ENCODE measurements around the gene GADD45B. TPM values are rescaled to one million over a fixed set of nuclear protein-coding genes. Genes with fewer than 3 reads are reported as not detected.

Gene GADD45B
- polyA plus RNA-seq, 1 donor: 23.2 TPM

DNA sequence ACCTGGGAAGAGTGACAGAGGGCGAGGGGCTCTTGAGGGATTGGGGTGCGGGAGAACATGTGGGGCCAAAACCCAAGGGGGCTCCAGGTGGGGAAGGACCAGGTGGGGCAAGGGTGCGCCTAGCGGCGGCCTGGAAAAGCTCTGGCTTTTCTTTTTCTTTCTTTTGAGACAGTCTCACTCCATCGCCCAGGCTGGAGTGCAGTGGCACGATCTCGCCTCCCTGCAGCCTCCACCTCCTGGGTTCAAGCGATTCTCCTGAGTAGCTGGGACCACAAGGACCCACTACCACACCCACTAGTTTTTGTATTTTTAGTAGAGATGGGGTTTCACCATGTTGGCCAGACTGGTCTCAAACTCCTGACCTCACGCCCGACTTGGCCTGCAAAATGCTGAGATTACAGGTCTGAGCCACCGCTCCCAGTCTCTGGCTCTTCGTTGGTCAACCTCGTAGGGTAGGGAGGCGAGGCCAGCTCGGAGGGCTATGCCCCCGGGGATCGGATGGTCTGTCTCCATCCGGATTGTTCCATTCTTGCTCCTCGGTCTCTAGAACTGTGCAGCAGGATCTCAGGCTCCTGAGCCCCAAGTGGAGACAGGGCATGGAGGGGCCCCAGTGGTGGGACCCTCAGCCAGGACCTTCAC, 3.7 kb downstream of the GADD45B start:
- Histone ChIP-seq H3K27me3 (ENCODE audit: control insufficient read depth, insufficient read depth, low read length) (peaks cover 47% of the 10 kb centered on the region), H3K9me3 (ENCODE audit: control insufficient read depth, low read depth, low read length) (peaks cover 28% of the 10 kb centered on the region), H3K4me3 (ENCODE audit: low read length) (no peak overlapping the region), H3K4me1 (ENCODE audit: control insufficient read depth, insufficient read depth, low read length) (peaks cover 38% of the 10 kb centered on the region), H3K36me3 (ENCODE audit: control insufficient read depth, insufficient read depth, low read length) (no peaks in the 10 kb centered on the region), H3K27ac (ENCODE audit: low read length) (no peak overlapping the region)
- no CpG with 5 or more reads among the region's 20 CpGs for WGBS (ENCODE audit: insufficient coverage, low lambda C conversion rate)
- DNase-seq: no peak

DNA sequence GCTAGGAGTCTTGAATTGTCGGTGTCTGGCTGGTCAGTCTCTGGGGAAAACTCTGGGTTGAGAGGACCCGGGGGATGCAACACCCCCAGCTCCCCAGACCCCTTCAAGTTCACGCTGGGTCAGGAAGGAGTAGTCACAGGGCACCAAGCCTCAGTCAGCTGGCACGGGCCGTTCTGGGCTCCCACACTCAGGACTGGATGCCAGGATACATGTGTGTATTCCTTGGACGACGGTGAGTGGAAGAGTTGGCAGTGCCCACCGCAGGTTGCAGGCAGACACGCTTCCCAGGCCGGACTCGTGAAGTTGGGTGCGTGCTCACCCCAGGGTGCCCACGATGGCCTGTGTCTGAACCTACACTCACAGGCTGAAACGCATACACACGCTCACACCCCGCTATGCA, 5.5 kb downstream of the GADD45B start:
- no CpG with 5 or more reads among the region's 16 CpGs for WGBS (ENCODE audit: insufficient coverage, low lambda C conversion rate)
- Histone ChIP-seq H3K27ac (ENCODE audit: low read length) (no peak overlapping the region), H3K9me3 (ENCODE audit: control insufficient read depth, low read depth, low read length) (peaks cover 24% of the 10 kb centered on the region), H3K4me3 (ENCODE audit: low read length) (no peak overlapping the region), H3K4me1 (ENCODE audit: control insufficient read depth, insufficient read depth, low read length) (peaks cover 27% of the 10 kb centered on the region), H3K36me3 (ENCODE audit: control insufficient read depth, insufficient read depth, low read length) (no peaks in the 10 kb centered on the region), H3K27me3 (ENCODE audit: control insufficient read depth, insufficient read depth, low read length) (peaks cover 37% of the 10 kb centered on the region)
- DNase-seq: no peak

DNA sequence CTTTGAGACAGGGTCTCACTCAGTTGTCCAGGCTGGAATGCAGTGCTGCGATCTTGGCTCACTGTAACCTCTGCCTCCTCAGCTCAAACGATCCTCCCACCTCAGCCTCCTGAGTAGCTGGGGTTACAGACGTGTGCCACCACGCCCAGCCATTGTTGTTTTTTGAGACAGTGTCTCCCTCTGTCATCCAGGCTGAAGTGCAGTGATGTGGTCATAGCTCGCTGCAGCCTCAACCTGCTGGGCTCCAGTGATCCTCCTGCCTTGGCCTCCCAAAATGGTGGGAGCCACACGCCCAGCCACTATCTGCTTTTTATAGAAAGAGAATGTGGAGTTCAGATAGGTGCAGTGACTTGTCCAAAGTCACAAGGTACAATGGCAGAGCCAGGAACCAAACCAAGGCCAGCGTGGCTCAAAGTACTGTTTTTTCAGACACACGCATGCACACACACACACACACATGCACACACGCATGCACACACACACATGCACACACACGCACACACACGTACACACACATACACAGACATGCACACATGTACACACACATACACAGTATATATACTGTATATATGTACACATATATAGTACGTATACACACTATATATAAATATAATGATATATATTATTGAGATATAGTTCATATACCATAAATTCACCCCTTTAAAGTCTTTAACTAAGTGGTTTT, 6.6 kb downstream of the GADD45B start:
- Histone ChIP-seq H3K27me3 (ENCODE audit: control insufficient read depth, insufficient read depth, low read length) (peaks cover 33% of the 10 kb centered on the region), H3K27ac (ENCODE audit: low read length) (no peak overlapping the region), H3K4me3 (ENCODE audit: low read length) (no peak overlapping the region), H3K4me1 (ENCODE audit: control insufficient read depth, insufficient read depth, low read length) (peaks cover 17% of the 10 kb centered on the region), H3K9me3 (ENCODE audit: control insufficient read depth, low read depth, low read length) (peaks cover 19% of the 10 kb centered on the region), H3K36me3 (ENCODE audit: control insufficient read depth, insufficient read depth, low read length) (no peaks in the 10 kb centered on the region)
- no peak for DNase-seq
- WGBS (ENCODE audit: insufficient coverage, low lambda C conversion rate): 100% methylated on average over 1 of the region's 12 CpGs

DNA sequence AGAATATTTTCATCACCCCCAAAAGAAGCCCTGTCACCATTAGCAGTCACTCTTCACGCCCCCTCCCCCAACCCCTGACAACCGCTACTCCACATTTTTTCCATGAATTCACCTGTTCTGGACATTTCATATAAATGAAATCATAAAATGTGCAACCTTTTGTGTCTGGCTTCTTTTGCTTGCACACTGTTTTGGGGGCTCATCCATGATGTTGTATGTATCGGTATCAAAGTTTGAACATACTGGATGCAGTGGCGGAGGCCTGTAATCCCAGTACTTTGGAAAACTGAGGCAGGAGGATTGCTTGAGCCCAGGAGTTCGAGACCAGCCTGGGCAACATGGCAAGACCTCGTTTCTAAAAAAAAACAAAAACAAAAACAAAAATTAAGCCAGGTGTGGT, 7.2 kb downstream of the GADD45B start:
- DNase-seq: no peak
- Histone ChIP-seq H3K36me3 (ENCODE audit: control insufficient read depth, insufficient read depth, low read length) (no peaks in the 10 kb centered on the region), H3K9me3 (ENCODE audit: control insufficient read depth, low read depth, low read length) (peaks cover 19% of the 10 kb centered on the region), H3K4me3 (ENCODE audit: low read length) (no peak overlapping the region), H3K27ac (ENCODE audit: low read length) (no peak overlapping the region), H3K27me3 (ENCODE audit: control insufficient read depth, insufficient read depth, low read length) (peaks cover 33% of the 10 kb centered on the region), H3K4me1 (ENCODE audit: control insufficient read depth, insufficient read depth, low read length) (peaks cover 12% of the 10 kb centered on the region)
- WGBS (ENCODE audit: insufficient coverage, low lambda C conversion rate): no CpG with 5 or more reads among the region's 6 CpGs

DNA sequence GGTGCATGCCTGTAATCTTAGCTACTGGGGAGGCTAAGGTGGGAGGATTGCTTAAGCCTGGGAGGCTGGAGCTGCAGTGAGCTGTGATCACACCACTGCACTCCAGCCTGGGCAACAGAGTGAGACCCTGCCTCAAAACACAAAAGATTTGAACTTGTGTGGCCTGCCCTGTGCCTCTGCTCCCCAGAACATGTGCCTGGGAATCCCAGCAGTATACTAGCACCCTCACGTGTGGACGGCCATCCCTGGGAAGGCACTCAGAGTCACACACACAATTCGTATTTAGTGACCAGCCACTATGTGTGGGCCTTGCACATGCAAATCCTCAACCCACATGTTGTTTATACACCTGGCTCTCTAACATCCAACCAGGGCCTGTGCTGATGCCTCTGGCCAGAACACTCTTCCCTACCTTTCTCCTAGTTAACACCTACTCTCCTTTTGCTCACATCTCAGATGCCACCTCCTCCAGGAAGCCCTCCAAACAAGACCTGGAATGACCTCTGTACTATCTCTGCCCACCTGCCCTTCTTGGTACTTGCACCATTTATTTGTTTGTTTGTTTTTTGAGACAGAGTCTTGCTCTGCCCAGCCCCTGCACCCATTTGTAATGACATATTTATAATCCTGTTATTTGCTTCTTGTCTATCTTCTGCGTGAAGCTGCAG, 7.7 kb downstream of the GADD45B start:
- no peak for DNase-seq
- WGBS (ENCODE audit: insufficient coverage, low lambda C conversion rate): no CpG with 5 or more reads among the region's 4 CpGs
- no peaks in the 10 kb centered on the region for H3K36me3 ChIP-seq (ENCODE audit: control insufficient read depth, insufficient read depth, low read length)
- peaks cover 16% of the 10 kb centered on the region for H3K9me3 ChIP-seq (ENCODE audit: control insufficient read depth, low read depth, low read length)
- H3K27ac ChIP-seq (ENCODE audit: low read length): no peak overlapping the region
- no peak overlapping the region for H3K4me3 ChIP-seq (ENCODE audit: low read length)
- H3K4me1 ChIP-seq (ENCODE audit: control insufficient read depth, insufficient read depth, low read length): peaks cover 11% of the 10 kb centered on the region
- peaks cover 34% of the 10 kb centered on the region for H3K27me3 ChIP-seq (ENCODE audit: control insufficient read depth, insufficient read depth, low read length)

DNA sequence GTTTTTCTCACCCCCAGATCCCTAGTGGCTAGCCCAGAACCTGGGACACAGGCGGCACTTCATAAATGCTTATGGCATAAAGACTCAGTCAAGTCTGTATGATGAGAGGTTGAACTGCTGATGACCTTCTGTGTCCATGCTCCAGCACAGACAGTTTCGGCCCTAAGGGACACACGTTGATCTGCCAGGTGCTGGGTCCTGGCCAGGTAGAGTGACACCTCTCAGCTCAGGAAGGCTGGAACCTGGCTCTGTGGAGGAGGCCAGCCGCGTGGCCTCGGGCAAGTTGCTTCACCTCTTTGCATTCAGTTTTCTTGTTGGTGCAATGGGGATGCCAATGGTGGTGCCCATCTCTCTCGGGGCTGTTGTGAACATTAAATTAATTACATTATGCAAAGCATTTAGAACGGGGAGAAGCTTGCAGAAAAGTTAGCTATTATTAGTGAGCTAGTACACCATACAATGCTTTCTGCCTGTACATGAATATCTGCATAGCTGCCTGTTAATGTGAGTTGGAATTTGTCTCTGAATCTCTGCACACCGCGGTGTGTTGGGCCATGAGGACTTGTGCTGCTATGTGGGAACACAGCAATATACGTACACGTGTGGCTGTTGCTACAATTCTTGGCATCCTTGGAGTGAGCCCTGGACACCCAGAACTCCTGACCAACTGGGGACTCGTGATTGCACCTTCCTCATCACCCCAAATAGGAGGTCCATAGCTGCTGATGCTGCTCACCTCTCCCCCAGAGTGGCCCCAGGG, 8.4 kb downstream of the GADD45B start:
- H3K4me1 ChIP-seq (ENCODE audit: control insufficient read depth, insufficient read depth, low read length): peaks cover 8% of the 10 kb centered on the region
- no peaks in the 10 kb centered on the region for H3K36me3 ChIP-seq (ENCODE audit: control insufficient read depth, insufficient read depth, low read length)
- peaks cover 17% of the 10 kb centered on the region for H3K9me3 ChIP-seq (ENCODE audit: control insufficient read depth, low read depth, low read length)
- no peak overlapping the region for H3K4me3 ChIP-seq (ENCODE audit: low read length)
- DNase-seq: no peak
- peaks cover 32% of the 10 kb centered on the region for H3K27me3 ChIP-seq (ENCODE audit: control insufficient read depth, insufficient read depth, low read length)
- no CpG with 5 or more reads among the region's 13 CpGs for WGBS (ENCODE audit: insufficient coverage, low lambda C conversion rate)
- no peak overlapping the region for H3K27ac ChIP-seq (ENCODE audit: low read length)

DNA sequence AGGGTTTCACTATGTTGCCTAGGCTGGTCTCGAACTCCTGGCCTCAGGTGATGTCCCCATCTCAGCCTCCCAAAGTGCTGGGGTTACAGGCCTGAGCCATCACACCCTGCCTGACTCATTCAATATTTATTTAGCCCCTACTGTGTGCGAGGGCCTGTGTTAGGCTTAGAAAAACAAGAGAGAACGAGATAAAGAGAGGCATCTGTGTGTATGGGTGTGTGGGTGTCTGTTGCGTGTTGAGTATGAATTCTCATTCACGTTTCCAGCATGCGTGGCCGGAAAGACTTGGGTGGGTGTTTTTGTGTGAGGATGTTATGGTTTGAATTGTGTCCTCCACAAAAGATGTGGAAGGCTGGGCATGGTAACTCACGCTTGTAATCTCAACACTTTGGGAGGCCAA, 9.5 kb downstream of the GADD45B start:
- H3K4me1 ChIP-seq (ENCODE audit: control insufficient read depth, insufficient read depth, low read length): peaks cover 10% of the 10 kb centered on the region
- H3K4me3 ChIP-seq (ENCODE audit: low read length): no peak overlapping the region
- H3K36me3 ChIP-seq (ENCODE audit: control insufficient read depth, insufficient read depth, low read length): no peaks in the 10 kb centered on the region
- peaks cover 30% of the 10 kb centered on the region for H3K27me3 ChIP-seq (ENCODE audit: control insufficient read depth, insufficient read depth, low read length)
- no peak overlapping the region for H3K27ac ChIP-seq (ENCODE audit: low read length)
- DNase-seq: no peak
- H3K9me3 ChIP-seq (ENCODE audit: control insufficient read depth, low read depth, low read length): peaks cover 19% of the 10 kb centered on the region
- WGBS (ENCODE audit: insufficient coverage, low lambda C conversion rate): no CpG with 5 or more reads among the region's 8 CpGs

DNA sequence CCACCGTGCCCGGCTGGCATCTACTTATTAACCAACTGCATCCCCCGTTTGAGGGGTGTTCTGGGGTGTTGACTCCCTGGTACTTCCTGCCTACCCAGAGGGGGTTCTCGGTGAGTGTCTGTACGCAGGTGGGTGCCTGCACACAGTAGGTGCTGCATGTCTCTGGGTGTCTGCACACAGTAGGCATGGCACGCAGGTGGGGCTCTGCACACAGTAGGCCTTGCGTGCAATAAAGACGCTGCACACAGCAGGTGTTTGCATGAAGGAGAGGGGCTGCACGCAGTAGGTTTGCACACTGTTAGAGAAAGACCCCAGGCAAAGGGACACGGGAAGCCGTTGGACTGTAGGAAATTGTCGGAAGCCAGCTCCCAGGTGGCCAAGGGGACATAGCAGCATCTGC, 11.2 kb downstream of the GADD45B start:
- Histone ChIP-seq H3K9me3 (ENCODE audit: control insufficient read depth, low read depth, low read length) (peaks cover 18% of the 10 kb centered on the region), H3K27ac (ENCODE audit: low read length) (no peak overlapping the region), H3K36me3 (ENCODE audit: control insufficient read depth, insufficient read depth, low read length) (no peaks in the 10 kb centered on the region), H3K4me1 (ENCODE audit: control insufficient read depth, insufficient read depth, low read length) (peaks cover 10% of the 10 kb centered on the region), H3K27me3 (ENCODE audit: control insufficient read depth, insufficient read depth, low read length) (peaks cover 37% of the 10 kb centered on the region), H3K4me3 (ENCODE audit: low read length) (no peak overlapping the region)
- WGBS (ENCODE audit: insufficient coverage, low lambda C conversion rate): no CpG with 5 or more reads among the region's 12 CpGs
- DNase-seq: no peak

DNA sequence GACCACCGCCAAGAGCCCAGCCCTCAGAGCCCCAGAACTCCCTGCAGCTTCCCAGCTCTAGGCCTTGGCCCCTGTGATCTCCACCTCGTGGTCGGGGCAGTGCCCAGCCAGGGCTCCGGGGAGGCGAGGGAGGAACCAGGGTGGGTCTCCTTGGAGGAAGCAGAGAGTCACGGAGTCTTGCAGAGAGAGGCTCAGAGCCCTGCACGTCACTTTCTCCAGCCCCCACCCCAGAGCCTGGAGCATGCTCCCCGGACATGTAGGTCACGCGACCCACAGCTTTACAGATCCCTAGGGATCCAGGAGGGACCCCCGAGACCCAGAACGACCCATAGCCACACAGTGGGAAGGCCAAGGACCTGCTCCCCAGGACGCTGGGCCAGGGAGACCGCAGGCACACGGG, 11.9 kb downstream of the GADD45B start:
- H3K36me3 ChIP-seq (ENCODE audit: control insufficient read depth, insufficient read depth, low read length): no peaks in the 10 kb centered on the region
- no CpG with 5 or more reads among the region's 15 CpGs for whole genome bisulfite sequencing (ENCODE audit: insufficient coverage, low lambda C conversion rate)

DNA sequence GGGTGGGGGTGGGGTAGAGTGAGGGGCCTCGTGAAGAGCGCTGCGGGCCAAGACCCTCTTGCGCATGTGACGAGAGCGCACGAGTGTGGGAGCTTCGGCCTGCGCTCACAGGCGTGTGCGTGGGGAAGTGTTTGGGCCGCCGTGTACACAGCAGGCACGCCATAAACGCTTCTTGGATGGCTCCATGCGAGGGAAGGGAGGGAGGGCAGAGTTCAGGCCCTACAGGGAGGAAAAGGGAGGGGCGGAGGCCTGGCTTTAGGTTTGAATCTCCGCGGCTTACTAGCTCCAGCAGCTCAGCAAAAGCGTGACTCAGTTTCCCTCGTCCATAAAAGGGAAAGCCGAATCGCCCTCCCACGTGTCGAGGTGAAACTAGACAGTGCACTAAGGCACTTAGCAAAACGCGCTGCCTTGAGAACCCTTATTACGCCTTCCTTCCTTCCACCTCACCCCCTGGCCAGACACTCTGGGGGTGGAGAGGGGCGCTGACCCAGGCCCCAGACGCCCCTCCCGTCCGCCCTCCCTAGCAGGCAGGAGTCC, 12.5 kb downstream of the GADD45B start:
- WGBS (ENCODE audit: insufficient coverage, low lambda C conversion rate): no CpG with 5 or more reads among the region's 32 CpGs
- Histone ChIP-seq H3K27me3 (ENCODE audit: control insufficient read depth, insufficient read depth, low read length) (peaks cover 37% of the 10 kb centered on the region), H3K9me3 (ENCODE audit: control insufficient read depth, low read depth, low read length) (peaks cover 6% of the 10 kb centered on the region), H3K4me3 (ENCODE audit: low read length) (no peak overlapping the region), H3K4me1 (ENCODE audit: control insufficient read depth, insufficient read depth, low read length) (peaks cover 10% of the 10 kb centered on the region), H3K36me3 (ENCODE audit: control insufficient read depth, insufficient read depth, low read length) (no peaks in the 10 kb centered on the region), H3K27ac (ENCODE audit: low read length) (no peak overlapping the region)
- DNase-seq: no peak

More for the DNA sequence above, 11.9 kb downstream of the GADD45B start:
- Histone ChIP-seq H3K4me1 (ENCODE audit: control insufficient read depth, insufficient read depth, low read length) (peaks cover 10% of the 10 kb centered on the region), H3K4me3 (ENCODE audit: low read length) (no peak overlapping the region), H3K27ac (ENCODE audit: low read length) (no peak overlapping the region), H3K27me3 (ENCODE audit: control insufficient read depth, insufficient read depth, low read length) (peaks cover 37% of the 10 kb centered on the region), H3K9me3 (ENCODE audit: control insufficient read depth, low read depth, low read length) (peaks cover 11% of the 10 kb centered on the region)
- DNase-seq: no peak
